Left lung (tissue), 10 donors: Measurements from ENCODE around the gene LDLRAD2. TPM values are rescaled to one million over a fixed set of nuclear protein-coding genes. Genes with fewer than 3 reads are reported as not detected.
"Not testable (repeated sequence)": the region's sequence is repeated elsewhere in the genome, so short reads cannot be mapped to it uniquely, and the experiment has no call there.

Experiments used
- ATAC-seq: fragments of 200-7000 bp; cut with Tn5 transposase; one replicate; pipeline ENCODE4 v1.9.1; 2020; ENCODE audit warnings: moderate library complexity
- DNase-seq, 4 donors: peaks; one replicate each; pipeline ENCODE4 v3.0.0-alpha.2; 2013 to 2020
- H3K27ac ChIP-seq, 2 donors: fragments of 200-600 bp; sonication (generic) in 1 of 2; one replicate each; pipeline versions ENCODE4 v1.5.0 to v1.8.0; 2020 to 2021
- H3K27me3 ChIP-seq, 2 donors: fragments of 200-600 bp; sonication (generic) in 1 of 2; one replicate each; pipeline versions ENCODE4 v1.5.0 to v1.8.0; 2020 to 2021
- H3K36me3 ChIP-seq, 2 donors: fragments of 200-600 bp; sonication (generic) in 1 of 2; one replicate each; pipeline versions ENCODE4 v1.5.0 to v1.8.0; 2020 to 2021
- H3K4me1 ChIP-seq, 2 donors: fragments of 200-600 bp; one replicate each; pipeline ENCODE4 v1.8.0; 2021
- H3K4me3 ChIP-seq, 2 donors: fragments of 200-600 bp; sonication (generic) in 1 of 2; one replicate each; pipeline versions ENCODE4 v1.5.0 to v1.8.0; 2020 to 2021; ENCODE audit warnings: mild to moderate bottlenecking in 1 of 2
- H3K9me3 ChIP-seq, 2 donors: fragments of 200-600 bp; sonication (generic) in 1 of 2; one replicate each; pipeline versions ENCODE4 v1.5.0 to v1.8.0; 2020 to 2021
- intact Hi-C, 2 donors: fragments of 100-400 bp; cut with DNase I; formaldehyde crosslinking; loops; one replicate each; pipeline versions ENCODE4 v1.11.2 to v1.14.2; 2022
- polyA plus RNA-seq, 6 donors: library from polyadenylated mRNA; unstranded; fragments of 120-200 nt; gene quantifications; one replicate each; pipeline ENCODE4 v1.2.1, GENCODE V29; 2013; ENCODE audit not compliant: insufficient read length in 6 of 6
- total RNA-seq, 2 donors: library from RNA; stranded (reverse); fragmentation: NEBNext Ultra II Directional; extraction: Animal tissue kit (Norgen Biotek cat#: 25700); gene quantifications; one replicate each; pipeline ENCODE4 v1.2.1, GENCODE V29; 2021
- TF ChIP-seq, protein P1 (sequence below), 2 donors: fragments of 200-600 bp; sonication (generic) in 1 of 2; IDR thresholded peaks; one replicate each; pipeline versions ENCODE4 v1.5.0 to v1.8.0; 2021; ENCODE audit warnings: antibody characterized with exemption in 2 of 2
- donor health status: DM: no; HTN: yes; CAD: no.
- donor health status: DM: no; HTN: no; CAD: no.

LDLRAD2 gene
- total and polyA plus RNA-seq, 8 donors, result 0.10 to 5.9 (median 5.1) TPM

DNA sequence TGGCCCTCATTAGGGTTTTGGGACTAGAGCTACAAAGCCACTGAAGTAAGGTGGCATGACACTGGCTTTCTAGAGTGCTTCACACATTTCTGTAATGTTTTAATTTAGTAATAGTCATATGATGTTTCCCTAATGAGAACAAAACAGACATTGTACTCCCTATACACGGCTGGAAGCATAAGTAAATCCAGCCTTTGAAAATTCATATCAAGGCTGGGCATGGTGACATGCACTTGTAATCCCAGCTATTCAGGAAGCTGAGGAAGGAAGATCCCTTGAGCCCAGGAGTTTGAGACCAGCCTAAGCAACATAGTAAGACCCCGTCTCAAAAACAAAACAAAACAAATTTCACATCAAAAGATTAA lies 36.5 kb upstream of the LDLRAD2 start:
- intact Hi-C loops, result no loop called here
- no peak for ATAC-seq
- no peak overlapping the region for H3K27ac ChIP-seq
- DNase-seq, result no peak
- TF ChIP-seq, protein P1, sequence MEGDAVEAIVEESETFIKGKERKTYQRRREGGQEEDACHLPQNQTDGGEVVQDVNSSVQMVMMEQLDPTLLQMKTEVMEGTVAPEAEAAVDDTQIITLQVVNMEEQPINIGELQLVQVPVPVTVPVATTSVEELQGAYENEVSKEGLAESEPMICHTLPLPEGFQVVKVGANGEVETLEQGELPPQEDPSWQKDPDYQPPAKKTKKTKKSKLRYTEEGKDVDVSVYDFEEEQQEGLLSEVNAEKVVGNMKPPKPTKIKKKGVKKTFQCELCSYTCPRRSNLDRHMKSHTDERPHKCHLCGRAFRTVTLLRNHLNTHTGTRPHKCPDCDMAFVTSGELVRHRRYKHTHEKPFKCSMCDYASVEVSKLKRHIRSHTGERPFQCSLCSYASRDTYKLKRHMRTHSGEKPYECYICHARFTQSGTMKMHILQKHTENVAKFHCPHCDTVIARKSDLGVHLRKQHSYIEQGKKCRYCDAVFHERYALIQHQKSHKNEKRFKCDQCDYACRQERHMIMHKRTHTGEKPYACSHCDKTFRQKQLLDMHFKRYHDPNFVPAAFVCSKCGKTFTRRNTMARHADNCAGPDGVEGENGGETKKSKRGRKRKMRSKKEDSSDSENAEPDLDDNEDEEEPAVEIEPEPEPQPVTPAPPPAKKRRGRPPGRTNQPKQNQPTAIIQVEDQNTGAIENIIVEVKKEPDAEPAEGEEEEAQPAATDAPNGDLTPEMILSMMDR (IDR thresholded peaks at IDR 0.05), result no peak
- no peak overlapping the region for H3K4me3 ChIP-seq
- H3K4me1 ChIP-seq, result peaks cover 3 to 69% of the 10 kb centered on the region in 2 donors
- no peaks in the 10 kb centered on the region for H3K36me3 ChIP-seq
- H3K27me3 ChIP-seq, result no peaks in the 10 kb centered on the region
- no peaks in the 10 kb centered on the region for H3K9me3 ChIP-seq

- Histone ChIP-seq H3K4me3 (no peak overlapping the region), H3K36me3 (no peaks in the 10 kb centered on the region), H3K9me3 (no peaks in the 10 kb centered on the region), H3K27ac (no peak overlapping the region), H3K4me1 (peaks cover 3 to 69% of the 10 kb centered on the region in 2 donors), H3K27me3 (no peaks in the 10 kb centered on the region)
- intact Hi-C loops, result no loop called here
- TF ChIP-seq, protein P1 (IDR thresholded peaks at IDR 0.05), result no peak
- ATAC-seq (peak; percentile 51), DNase-seq (no peak)
Observed at GRCh38 chr1:21775985-21776562, 36.0 kb upstream of the LDLRAD2 start.

- intact Hi-C loops, DNase-seq, H3K9me3 ChIP-seq, H3K36me3 ChIP-seq, H3K4me3 ChIP-seq, ATAC-seq, H3K27ac ChIP-seq, H3K27me3 ChIP-seq: not testable (repeated sequence)
- peaks cover 3 to 69% of the 10 kb centered on the region in 2 donors for H3K4me1 ChIP-seq
Observed at GRCh38 chr1:21776925-21777324, 35.1 kb upstream of the LDLRAD2 start.

DNA sequence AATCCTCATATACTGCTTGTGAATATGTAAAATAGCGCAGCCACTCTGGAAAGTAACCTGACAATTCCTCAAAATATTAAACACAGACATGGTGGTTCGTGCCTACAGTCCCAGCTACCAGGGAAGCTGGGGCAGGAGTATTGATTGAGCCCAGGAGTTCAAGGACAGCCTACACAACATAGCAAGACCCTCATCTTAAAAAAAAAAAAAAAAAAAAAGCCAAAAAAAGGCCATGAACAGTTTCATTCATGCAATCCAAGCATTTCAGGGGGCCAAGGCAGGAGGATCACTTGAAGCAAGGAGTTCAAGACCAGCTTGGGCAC lies 33.7 kb upstream of the LDLRAD2 start:
- H3K36me3 ChIP-seq, result no peaks in the 10 kb centered on the region
- no peak overlapping the region for H3K27ac ChIP-seq
- H3K27me3 ChIP-seq, result no peaks in the 10 kb centered on the region
- no peak for DNase-seq
- H3K9me3 ChIP-seq, result no peaks in the 10 kb centered on the region
- no peak overlapping the region for H3K4me3 ChIP-seq
- intact Hi-C loops, result no loop called here
- H3K4me1 ChIP-seq, result peaks cover 3 to 56% of the 10 kb centered on the region in 2 donors
- TF ChIP-seq, protein P1 (IDR thresholded peaks at IDR 0.05), result no peak
- ATAC-seq, result no peak

DNA sequence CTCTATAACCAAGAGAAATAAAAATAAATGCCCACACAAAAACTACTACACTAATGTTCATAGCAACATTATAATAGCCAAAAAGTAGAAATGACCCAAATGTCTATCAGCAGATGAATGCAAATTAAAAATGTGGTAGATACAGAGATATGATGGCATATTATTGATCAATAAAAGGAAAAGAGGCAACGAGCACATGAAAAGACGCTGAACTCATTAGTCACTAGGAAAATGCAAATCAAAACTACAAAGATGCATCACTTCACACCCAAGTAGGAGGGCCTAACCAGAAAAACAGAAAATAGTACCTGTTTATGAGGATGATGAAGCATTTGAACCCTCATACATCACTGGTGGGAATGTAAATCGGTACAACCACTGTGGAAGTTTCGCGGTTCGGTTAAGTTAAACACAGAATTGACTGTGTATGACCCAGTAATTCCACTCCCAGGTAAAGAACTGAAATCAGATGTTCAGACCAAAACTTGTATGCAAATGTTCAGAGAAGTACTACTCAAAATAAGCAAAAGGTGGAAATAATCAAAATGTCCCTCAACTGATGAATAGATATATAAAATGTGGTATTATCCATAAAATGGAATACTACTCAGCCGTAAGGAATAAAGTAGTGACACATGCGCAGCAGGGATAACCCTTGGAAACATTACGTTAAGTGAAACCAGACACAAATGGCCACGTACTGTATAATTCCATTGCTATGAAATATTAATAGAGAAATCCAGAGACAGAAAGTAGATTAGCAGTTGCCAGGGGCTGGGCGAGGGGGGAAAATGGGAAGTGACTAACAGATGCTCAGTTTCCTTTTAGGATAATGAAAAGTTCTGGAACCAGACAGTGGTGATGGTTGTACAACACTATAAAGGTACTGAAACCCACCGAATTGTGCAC lies 32.2 kb upstream of the LDLRAD2 start:
- no peak overlapping the region for H3K27ac ChIP-seq
- ATAC-seq (no peak), DNase-seq (no peak)
- no peaks in the 10 kb centered on the region for H3K36me3 ChIP-seq
- TF ChIP-seq, protein P1 (IDR thresholded peaks at IDR 0.05), result no peak
- H3K9me3 ChIP-seq, result no peaks in the 10 kb centered on the region
- no peak overlapping the region for H3K4me3 ChIP-seq
- intact Hi-C loops, result no loop called here
- peaks cover 3 to 57% of the 10 kb centered on the region in 2 donors for H3K4me1 ChIP-seq
- H3K27me3 ChIP-seq, result no peaks in the 10 kb centered on the region
